ENCODE results near the gene MOCS1.

The MOCS1 gene

GRCh38 chr6:39936857-39937256 lies 2.6 kb upstream of the MOCS1 start:
- no peak overlapping the region for H3K9ac ChIP-seq (ENCODE audit: low read length)
- peaks cover 40% of the 10 kb centered on the region for H3K27me3 ChIP-seq (ENCODE audit: low read depth, low read length)
- H4K20me1 ChIP-seq (ENCODE audit: insufficient read depth, low read length) = no peaks in the 10 kb centered on the region
- H3K4me3 ChIP-seq (ENCODE audit: low read length) = no peak overlapping the region
- TF ChIP-seq EZH2phosphoT487 (IDR thresholded peaks at IDR 0.05; ENCODE audit: low read depth) (no peak), CTCF (IDR thresholded peaks at IDR 0.05; ENCODE audit: low read depth, low read length) (no peak)
- peaks cover 12% of the 10 kb centered on the region for H3K4me1 ChIP-seq (ENCODE audit: low read length)
- H3K27ac ChIP-seq (ENCODE audit: low read length) = no peak overlapping the region
- no peak overlapping the region for H3K4me2 ChIP-seq (ENCODE audit: low read length)
- H3K9me3 ChIP-seq (ENCODE audit: insufficient read depth, low read length) = no peaks in the 10 kb centered on the region
- H3K36me3 ChIP-seq (replicated peaks; ENCODE audit: low read depth, low read length) = no peaks in the 10 kb centered on the region
- no peak overlapping the region for H2AFZ ChIP-seq (ENCODE audit: low read depth, low read length)
- no peaks in the 10 kb centered on the region for H3K79me2 ChIP-seq (ENCODE audit: low read length)

DNA sequence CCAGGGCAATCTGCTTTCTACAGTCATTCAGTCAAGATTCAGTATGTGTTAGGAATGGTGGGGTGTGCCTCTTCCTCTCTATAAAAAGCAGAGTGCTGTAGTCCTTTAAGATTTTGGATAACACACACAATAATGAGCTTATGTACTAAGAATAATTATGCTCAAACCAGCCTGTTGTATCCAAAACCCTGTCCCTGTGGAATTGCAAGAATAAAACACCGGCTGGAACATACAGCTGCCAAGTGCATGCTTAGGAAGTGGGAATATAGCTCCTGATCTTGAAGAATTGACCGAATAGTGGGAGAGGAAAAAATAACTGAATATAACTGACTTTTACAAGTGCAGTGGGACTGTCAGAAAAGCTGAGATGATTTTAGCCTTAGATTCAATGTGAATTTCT lies 979 bp upstream of the MOCS1 start:
- Histone ChIP-seq H3K9me3 (ENCODE audit: insufficient read depth, low read length) (no peaks in the 10 kb centered on the region), H2AFZ (ENCODE audit: low read depth, low read length) (no peak overlapping the region), H3K4me2 (ENCODE audit: low read length) (no peak overlapping the region), H3K79me2 (ENCODE audit: low read length) (no peaks in the 10 kb centered on the region), H3K9ac (ENCODE audit: low read length) (no peak overlapping the region), H3K36me3 (replicated peaks; ENCODE audit: low read depth, low read length) (no peaks in the 10 kb centered on the region), H3K27ac (ENCODE audit: low read length) (no peak overlapping the region), H3K27me3 (ENCODE audit: low read depth, low read length) (peaks cover 51% of the 10 kb centered on the region), H3K4me3 (ENCODE audit: low read length) (no peak overlapping the region), H4K20me1 (ENCODE audit: insufficient read depth, low read length) (no peaks in the 10 kb centered on the region), H3K4me1 (ENCODE audit: low read length) (peaks cover 12% of the 10 kb centered on the region)
- TF ChIP-seq CTCF (IDR thresholded peaks at IDR 0.05; ENCODE audit: low read depth, low read length) (no peak), EZH2phosphoT487 (IDR thresholded peaks at IDR 0.05; ENCODE audit: low read depth) (no peak)

DNA sequence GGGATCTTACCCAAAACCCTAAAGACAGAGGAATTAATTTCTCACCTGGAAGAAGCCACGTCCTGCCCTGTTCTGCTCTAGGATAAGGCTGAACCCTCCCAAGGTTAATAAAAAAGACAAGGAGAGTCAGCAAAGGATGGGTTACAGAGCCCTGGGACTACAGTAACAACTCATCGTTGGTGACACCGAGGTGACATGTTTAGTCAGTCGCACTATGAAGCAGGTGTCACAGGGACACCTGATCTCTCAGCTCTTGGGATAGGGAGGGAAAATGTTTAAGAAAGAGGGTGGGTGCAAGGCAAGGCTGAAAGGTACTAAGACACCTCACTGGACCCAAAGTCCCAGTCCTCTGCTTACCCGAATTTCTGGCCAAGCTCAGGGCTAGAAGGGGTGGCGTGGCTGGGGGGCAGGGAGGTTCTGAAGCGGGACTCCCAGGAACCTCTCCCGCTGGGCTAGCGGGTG lies 562 bp downstream of the MOCS1 start:
- H3K4me3 ChIP-seq (ENCODE audit: low read length) = no peak overlapping the region
- H3K9ac ChIP-seq (ENCODE audit: low read length) = no peak overlapping the region
- TF ChIP-seq EZH2phosphoT487 (IDR thresholded peaks at IDR 0.05; ENCODE audit: low read depth) (no peak), CTCF (IDR thresholded peaks at IDR 0.05; ENCODE audit: low read depth, low read length) (no peak)
- no peaks in the 10 kb centered on the region for H4K20me1 ChIP-seq (ENCODE audit: insufficient read depth, low read length)
- H3K79me2 ChIP-seq (ENCODE audit: low read length) = no peaks in the 10 kb centered on the region
- no peaks in the 10 kb centered on the region for H3K36me3 ChIP-seq (replicated peaks; ENCODE audit: low read depth, low read length)
- H3K9me3 ChIP-seq (ENCODE audit: insufficient read depth, low read length) = no peaks in the 10 kb centered on the region
- H3K27ac ChIP-seq (ENCODE audit: low read length) = no peak overlapping the region
- H3K27me3 ChIP-seq (ENCODE audit: low read depth, low read length) = peaks cover 50% of the 10 kb centered on the region
- H3K4me1 ChIP-seq (ENCODE audit: low read length) = peaks cover 12% of the 10 kb centered on the region
- no peak overlapping the region for H2AFZ ChIP-seq (ENCODE audit: low read depth, low read length)
- H3K4me2 ChIP-seq (ENCODE audit: low read length) = no peak overlapping the region

- Histone ChIP-seq H3K79me2 (ENCODE audit: low read length) (no peaks in the 10 kb centered on the region), H3K9me3 (ENCODE audit: insufficient read depth, low read length) (no peaks in the 10 kb centered on the region), H3K27ac (ENCODE audit: low read length) (no peak overlapping the region), H2AFZ (ENCODE audit: low read depth, low read length) (no peak overlapping the region), H3K9ac (ENCODE audit: low read length) (no peak overlapping the region), H3K4me3 (ENCODE audit: low read length) (no peak overlapping the region), H3K27me3 (ENCODE audit: low read depth, low read length) (peaks cover 45% of the 10 kb centered on the region), H3K4me1 (ENCODE audit: low read length) (peaks cover 12% of the 10 kb centered on the region), H4K20me1 (ENCODE audit: insufficient read depth, low read length) (no peaks in the 10 kb centered on the region), H3K4me2 (ENCODE audit: low read length) (no peak overlapping the region), H3K36me3 (replicated peaks; ENCODE audit: low read depth, low read length) (no peaks in the 10 kb centered on the region)
- TF ChIP-seq CTCF (IDR thresholded peaks at IDR 0.05; ENCODE audit: low read depth, low read length) (no peak), EZH2phosphoT487 (IDR thresholded peaks at IDR 0.05; ENCODE audit: low read depth) (no peak)
Measured at GRCh38 chr6:39932386-39932910, 1.8 kb downstream of the MOCS1 start.

Data from OCI-LY3 (cell line).